B cell (primary cell): Measurements from ENCODE around the gene ANKRD37. TPM values are rescaled to one million over a fixed set of nuclear protein-coding genes. Genes with fewer than 3 reads are reported as not detected.

Experiments
- ATAC-seq: fragments of 200-7000 bp; cut with Tn5 transposase; one replicate; pipeline ENCODE4 v1.10.0; 2021; ENCODE audit warnings: low read depth, mild to moderate bottlenecking, moderate number of reproducible peaks, moderate library complexity
- CTCF ChIA-PET: fragments of 350-600 bp; sonication (Branson Sonifier 250); formaldehyde crosslinking; loops from one replicate; lab custom pipeline; 2021; ENCODE audit warnings: antibody characterized with exemption, inconsistent platforms; lab: Charles Lee
- POLR2A ChIA-PET: fragments of 350-600 bp; sonication (Branson Sonifier 250); formaldehyde crosslinking; loops from one replicate; lab custom pipeline; 2021; ENCODE audit warnings: antibody characterized with exemption; lab: Charles Lee
- DNase-seq: peaks from one replicate; pipeline ENCODE4 v3.0.0; 2013
- H2AFZ ChIP-seq: 2 replicates; pipeline ENCODE4 v1.6.1; 2012; ENCODE audit warnings: mild to moderate bottlenecking, low read depth, low read length; ENCODE audit not compliant: insufficient read depth, poor library complexity, severe bottlenecking
- H3K27ac ChIP-seq, 2 donors: 1 replicate in 1 of 2; 2 replicates in 1 of 2; pipeline ENCODE4 v1.5.1; 2012 to 2013; ENCODE audit warnings: low read length in 2 of 2, mild to moderate bottlenecking in 2 of 2, moderate library complexity in 1 of 2
- H3K27me3 ChIP-seq, 4 experiments: fragments of 200-600 bp in 1 of 4; sonication (generic) in 1 of 4; replicated peaks in 1 of 4; 1 replicate in 2 of 4; 2 replicates in 2 of 4; pipeline versions ENCODE4 v1.6.1 to v1.7.0; 2013 to 2016; ENCODE audit warnings: low read length in 3 of 4, mild to moderate bottlenecking in 2 of 4, mixed read lengths in 1 of 4, moderate library complexity in 1 of 4; ENCODE audit not compliant: insufficient read depth in 4 of 4, control insufficient read depth in 3 of 4; ENCODE audit errors: control extremely low read depth in 1 of 4
- H3K36me3 ChIP-seq, 2 experiments: replicated peaks in 1 of 2; 1 replicate in 1 of 2; 2 replicates in 1 of 2; pipeline versions ENCODE4 v1.6.1 to v1.7.1; 2013; ENCODE audit warnings: low read length in 1 of 2; ENCODE audit not compliant: insufficient read depth in 2 of 2, control insufficient read depth in 1 of 2; ENCODE audit errors: control extremely low read depth in 1 of 2, extremely low read depth in 1 of 2
- H3K4me1 ChIP-seq, 2 donors: fragments of 200-600 bp in 1 of 2; sonication (generic) in 1 of 2; 1 replicate in 1 of 2; 2 replicates in 1 of 2; pipeline versions ENCODE4 v1.5.1 to v1.6.1; 2013 to 2017; ENCODE audit warnings: low read length in 2 of 2; ENCODE audit not compliant: control insufficient read depth in 2 of 2, insufficient read depth in 2 of 2
- H3K4me2 ChIP-seq: replicated peaks from 2 replicates; pipeline ENCODE3; 2012; ENCODE audit warnings: mild to moderate bottlenecking, low read depth, low read length; ENCODE audit not compliant: poor library complexity, severe bottlenecking
- H3K4me3 ChIP-seq, 5 experiments: fragments of 200-600 bp in 1 of 5; sonication (generic) in 1 of 5; 1 replicate in 3 of 5; 2 replicates in 2 of 5; pipeline versions ENCODE4 v1.5.1 to v1.7.0; 2011 to 2016; ENCODE audit warnings: low read length in 4 of 5, mild to moderate bottlenecking in 4 of 5, low read depth in 2 of 5, control low read depth in 1 of 5, moderate library complexity in 1 of 5; ENCODE audit not compliant: insufficient read depth in 1 of 5; ENCODE audit errors: control extremely low read depth in 1 of 5, extremely low read depth in 1 of 5
- H3K79me2 ChIP-seq: fragments of 200-600 bp; sonication (generic); one replicate; pipeline ENCODE4 v1.6.0; 2016; ENCODE audit warnings: low read length; ENCODE audit not compliant: control insufficient read depth, insufficient read depth
- H3K9ac ChIP-seq: fragments of 200-600 bp; sonication (generic); 2 replicates; pipeline ENCODE4 v1.6.1; 2017; ENCODE audit warnings: mild to moderate bottlenecking, low read length, moderate library complexity
- H3K9me3 ChIP-seq, 3 donors: one replicate each; pipeline versions ENCODE4 v1.6.1 to v1.7.1; 2013; ENCODE audit warnings: low read length in 2 of 3; ENCODE audit not compliant: control insufficient read depth in 2 of 3, insufficient read depth in 1 of 3; ENCODE audit errors: control extremely low read depth in 1 of 3
- H4K20me1 ChIP-seq: 2 replicates; pipeline ENCODE4 v1.6.0; 2012; ENCODE audit warnings: mild to moderate bottlenecking, low read length; ENCODE audit not compliant: insufficient read depth, control insufficient read depth, poor library complexity, severe bottlenecking
- H3K27ac Mint-ChIP-seq: one replicate; pipeline ENCODE4 v1.8.0; 2021; ENCODE audit warnings: mixed read lengths
- H3K27me3 Mint-ChIP-seq: one replicate; pipeline ENCODE4 v1.8.0; 2021; ENCODE audit warnings: mixed read lengths
- H3K4me1 Mint-ChIP-seq: one replicate; pipeline ENCODE4 v1.8.0; 2021; ENCODE audit warnings: mixed read lengths
- H3K4me3 Mint-ChIP-seq: one replicate; pipeline ENCODE4 v1.8.0; 2021; ENCODE audit warnings: mixed read lengths
- H3K9me3 Mint-ChIP-seq: one replicate; pipeline ENCODE4 v1.8.0; 2022; ENCODE audit warnings: mixed read lengths; ENCODE audit not compliant: insufficient read depth
- CTCF ChIP-seq: fragments of 200-600 bp; IDR thresholded peaks from one replicate; pipeline ENCODE4 v1.8.0; 2022; ENCODE audit warnings: antibody characterized with exemption, mild to moderate bottlenecking
- EZH2 ChIP-seq: IDR thresholded peaks from 2 replicates; pipeline ENCODE4 v1.6.1; 2012; ENCODE audit warnings: borderline replicate concordance, low read depth, mild to moderate bottlenecking, moderate library complexity, low read length; ENCODE audit not compliant: insufficient read depth, poor library complexity, severe bottlenecking
- WGBS: methylation state at CpG from one replicate; pipeline ENCODE4 v1.1.5; 2013; ENCODE audit warnings: missing lambda C conversion rate; ENCODE audit not compliant: insufficient coverage; 5-methylcytosine and 5-hydroxymethylcytosine counted together
- intact Hi-C: fragments of 100-400 bp; cut with micrococcal nuclease; formaldehyde crosslinking; loops from one replicate; pipeline ENCODE4 v1.10.0; 2022
- polyA plus RNA-seq: library from polyadenylated mRNA; depleted of rRNA; stranded (reverse); fragments of >200 nt; gene quantifications from 2 replicates; pipeline ENCODE4 v1.2.3, GENCODE V29; 2012
- total RNA-seq, 2 donors: library from RNA; stranded (reverse); fragments of 120-200 nt in 1 of 2; gene quantifications; 1 replicate in 1 of 2; 2 replicates in 1 of 2; pipeline versions ENCODE4 v1.2.3 to v1.2.4, GENCODE V29; 2013 to 2022

ANKRD37 gene
- total and polyA plus RNA-seq, 2 donors (not counting 1 experiment from before 2014, with no cell fraction given): 29.6 to 30.6 TPM

GRCh38 chr4:185371702-185372101, 24.9 kb upstream of the ANKRD37 start:
- ChIA-PET POLR2A (interaction anchor here (0.7 kb wide), 1 partner anchor 933 kb away, joined by 3 read pairs; no protein-coding TSS in a partner anchor), CTCF (no interaction called here)
- DNase-seq: no peak
- intact Hi-C loops: no loop called here
- ATAC-seq: no peak
- Histone ChIP-seq H3K9me3 (no peaks in the 10 kb centered on the region), H2AFZ (no peak overlapping the region), H3K4me3 (no peak overlapping the region), H3K27me3 (no peaks in the 10 kb centered on the region), H3K4me2 (no peak overlapping the region), H3K9ac (no peak overlapping the region), H3K36me3 (peaks cover 4 to 16% of the 10 kb centered on the region in 2 experiments), H4K20me1 (no peaks in the 10 kb centered on the region), H3K27ac (no peak overlapping the region), H3K79me2 (no peaks in the 10 kb centered on the region), H3K4me1 (no peaks in the 10 kb centered on the region)
- H3K4me1 Mint-ChIP-seq: no peaks in the 10 kb centered on the region
- TF ChIP-seq CTCF (no peak), EZH2 (no peak)
- H3K9me3 Mint-ChIP-seq: no peaks in the 10 kb centered on the region
- H3K27me3 Mint-ChIP-seq: no peaks in the 10 kb centered on the region
- no peak overlapping the region for H3K27ac Mint-ChIP-seq
- no peak overlapping the region for H3K4me3 Mint-ChIP-seq
- 100% methylated on average over 1 of the region's 11 CpGs for WGBS

GRCh38 chr4:185374027-185374426, 22.6 kb upstream of the ANKRD37 start:
- H3K9ac ChIP-seq: no peak overlapping the region
- H4K20me1 ChIP-seq: no peaks in the 10 kb centered on the region
- intact Hi-C loops: no loop called here
- Mint-ChIP-seq H3K4me3 (no peak overlapping the region), H3K4me1 (no peaks in the 10 kb centered on the region), H3K27me3 (no peaks in the 10 kb centered on the region), H3K27ac (no peak overlapping the region), H3K9me3 (no peaks in the 10 kb centered on the region)
- no peak overlapping the region for H3K27ac ChIP-seq
- no peaks in the 10 kb centered on the region for H3K4me1 ChIP-seq
- no peaks in the 10 kb centered on the region for H3K27me3 ChIP-seq
- 40% methylated on average over 1 of the region's 7 CpGs for WGBS
- ChIA-PET CTCF (no interaction called here), POLR2A (no interaction called here)
- DNase-seq (no peak), ATAC-seq (no peak)
- H3K4me3 ChIP-seq: no peak overlapping the region
- TF ChIP-seq CTCF (no peak), EZH2 (no peak)
- peaks cover 2 to 16% of the 10 kb centered on the region in 2 experiments for H3K36me3 ChIP-seq
- no peak overlapping the region for H3K4me2 ChIP-seq
- no peaks in the 10 kb centered on the region for H3K79me2 ChIP-seq
- no peak overlapping the region for H2AFZ ChIP-seq
- H3K9me3 ChIP-seq: no peaks in the 10 kb centered on the region
